ENCODE results near the gene ZNF554.

- TF ChIP-seq CTCF (IDR thresholded peaks at IDR 0.05) (no peak), EP300 (IDR thresholded peaks at IDR 0.05) (no peak), POLR2A (IDR thresholded peaks at IDR 0.05) (no peak)
Measured at GRCh38 chr19:2793577-2793976, 26.1 kb upstream of the ZNF554 start.
